Measurements from ENCODE around the gene ETFA.

- TF ChIP-seq EZH2 (optimal IDR thresholded peaks at IDR 0.05; ENCODE audit: low read depth, low read length): no peak
- TF ChIP-seq, protein P1, sequence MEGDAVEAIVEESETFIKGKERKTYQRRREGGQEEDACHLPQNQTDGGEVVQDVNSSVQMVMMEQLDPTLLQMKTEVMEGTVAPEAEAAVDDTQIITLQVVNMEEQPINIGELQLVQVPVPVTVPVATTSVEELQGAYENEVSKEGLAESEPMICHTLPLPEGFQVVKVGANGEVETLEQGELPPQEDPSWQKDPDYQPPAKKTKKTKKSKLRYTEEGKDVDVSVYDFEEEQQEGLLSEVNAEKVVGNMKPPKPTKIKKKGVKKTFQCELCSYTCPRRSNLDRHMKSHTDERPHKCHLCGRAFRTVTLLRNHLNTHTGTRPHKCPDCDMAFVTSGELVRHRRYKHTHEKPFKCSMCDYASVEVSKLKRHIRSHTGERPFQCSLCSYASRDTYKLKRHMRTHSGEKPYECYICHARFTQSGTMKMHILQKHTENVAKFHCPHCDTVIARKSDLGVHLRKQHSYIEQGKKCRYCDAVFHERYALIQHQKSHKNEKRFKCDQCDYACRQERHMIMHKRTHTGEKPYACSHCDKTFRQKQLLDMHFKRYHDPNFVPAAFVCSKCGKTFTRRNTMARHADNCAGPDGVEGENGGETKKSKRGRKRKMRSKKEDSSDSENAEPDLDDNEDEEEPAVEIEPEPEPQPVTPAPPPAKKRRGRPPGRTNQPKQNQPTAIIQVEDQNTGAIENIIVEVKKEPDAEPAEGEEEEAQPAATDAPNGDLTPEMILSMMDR (IDR thresholded peaks at IDR 0.05; ENCODE audit: low read length): no peak
- no peak for TF ChIP-seq EZH2phosphoT487 (IDR thresholded peaks at IDR 0.05; ENCODE audit: low read length)
Measured at GRCh38 chr15:76337059-76337695, 25.9 kb upstream of the ETFA start.
